ELF-1 (cell line): Measurements from ENCODE around the gene GNMT.
A peak's percentile ranks its signal among the peaks of the same experiment; 100 is the strongest.
"Not testable (repeated sequence)": the region's sequence is repeated elsewhere in the genome, so short reads cannot be mapped to it uniquely, and the experiment has no call there.

ENCODE experiments used
- DNase-seq: peaks from one replicate; pipeline ENCODE4 v3.0.0-alpha.2; 2016; ENCODE audit warnings: low read depth, low spot score

Gene GNMT

GRCh38 chr6:42941356-42941755 is 19.2 kb upstream of the GNMT start:
- DNase-seq, result not testable (repeated sequence)

- no peak for DNase-seq
These were observed 18.1 kb upstream of the GNMT start for GRCh38 chr6:42942444-42942843.

- DNase-seq, result no peak
These were observed 12.6 kb upstream of the GNMT start for GRCh38 chr6:42947950-42948349.

GRCh38 chr6:42952389-42952788 is 8.2 kb upstream of the GNMT start:
- DNase-seq, result no peak

GRCh38 chr6:42954405-42954804 is 6.1 kb upstream of the GNMT start:
- DNase-seq, result not testable (repeated sequence)

- no peak for DNase-seq
These were observed 2.4 kb upstream of the GNMT start for GRCh38 chr6:42958125-42958524.

GRCh38 chr6:42959917-42960242 is 674 bp upstream of the GNMT start:
- DNase-seq, result no peak

GRCh38 chr6:42961020-42961470 is 491 bp downstream of the GNMT start:
- DNase-seq, result no peak

GRCh38 chr6:42962096-42962495 is 1.5 kb downstream of the GNMT start:
- no peak for DNase-seq

- DNase-seq, result no peak
These were observed 2.1 kb downstream of the GNMT start for GRCh38 chr6:42962502-42963178.

GRCh38 chr6:42963179-42963854 is 2.8 kb downstream of the GNMT start:
- DNase-seq, result no peak

- peak; percentile 89 for DNase-seq
These were observed 3.5 kb downstream of the GNMT start for GRCh38 chr6:42963855-42964605.

- DNase-seq, result no peak
These were observed 6.0 kb downstream of the GNMT start for GRCh38 chr6:42966571-42966970.

- no peak for DNase-seq
These were observed 6.7 kb downstream of the GNMT start for GRCh38 chr6:42967228-42967627.

- no peak for DNase-seq
These were observed 7.7 kb downstream of the GNMT start for GRCh38 chr6:42968126-42968701.

GRCh38 chr6:42968783-42969182 is 8.2 kb downstream of the GNMT start:
- no peak for DNase-seq

- DNase-seq, result peak; percentile 23
These were observed 8.9 kb downstream of the GNMT start for GRCh38 chr6:42969431-42969830.

- peak; percentile 15 for DNase-seq
These were observed 9.4 kb downstream of the GNMT start for GRCh38 chr6:42969934-42970333.

- peak; percentile 13 for DNase-seq
These were observed 10.5 kb downstream of the GNMT start for GRCh38 chr6:42970871-42971612.

GRCh38 chr6:42971746-42972327 is 11.3 kb downstream of the GNMT start:
- no peak for DNase-seq

GRCh38 chr6:42973926-42974325 is 13.4 kb downstream of the GNMT start:
- DNase-seq, result no peak
